Gastrocnemius medialis (tissue), 4 donors: Measurements from ENCODE around the gene ACSM5.

Experiments
- POLR2A ChIP-seq, 2 donors: fragments of 450-650 bp; IDR thresholded peaks; one replicate each; pipeline ENCODE4 v1.6.1; 2017; ENCODE audit warnings: antibody characterized with exemption in 2 of 2, mild to moderate bottlenecking in 2 of 2, moderate library complexity in 2 of 2
- TF ChIP-seq, protein P1 (sequence below), 5 experiments: fragments of 450-650 bp in 3 of 5; fragments of 200-600 bp in 2 of 5; sonication (generic) in 2 of 5; IDR thresholded peaks in 4 of 5; conservative IDR thresholded peaks in 1 of 5; 1 replicate in 4 of 5; 2 replicates in 1 of 5; pipeline ENCODE4 v1.5.1; 2016 to 2019; ENCODE audit warnings: antibody characterized with exemption in 5 of 5, mild to moderate bottlenecking in 3 of 5, moderate library complexity in 3 of 5

DNA sequence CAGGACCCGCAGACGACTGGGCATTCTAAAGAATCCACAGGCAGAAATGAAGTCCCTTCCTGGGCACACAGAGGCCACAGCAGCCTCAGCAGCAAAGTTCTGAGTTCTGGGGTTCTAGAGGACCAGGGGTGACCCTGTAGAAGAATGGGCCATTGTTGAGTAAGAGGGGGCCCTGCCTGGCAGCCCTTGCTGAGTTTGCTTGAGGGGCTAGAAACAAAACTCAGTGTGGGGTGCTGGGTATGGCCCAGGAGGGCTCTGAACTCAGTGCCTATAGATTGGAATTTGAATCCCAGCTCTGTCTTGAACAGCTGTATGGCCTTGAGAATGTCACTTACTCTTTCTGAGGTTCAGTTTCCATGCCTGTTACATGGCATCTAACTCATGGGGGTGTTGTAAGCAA lies 4.7 kb upstream of the ACSM5 start, which contains the start of gene PDILT:
- TF ChIP-seq, protein P1, sequence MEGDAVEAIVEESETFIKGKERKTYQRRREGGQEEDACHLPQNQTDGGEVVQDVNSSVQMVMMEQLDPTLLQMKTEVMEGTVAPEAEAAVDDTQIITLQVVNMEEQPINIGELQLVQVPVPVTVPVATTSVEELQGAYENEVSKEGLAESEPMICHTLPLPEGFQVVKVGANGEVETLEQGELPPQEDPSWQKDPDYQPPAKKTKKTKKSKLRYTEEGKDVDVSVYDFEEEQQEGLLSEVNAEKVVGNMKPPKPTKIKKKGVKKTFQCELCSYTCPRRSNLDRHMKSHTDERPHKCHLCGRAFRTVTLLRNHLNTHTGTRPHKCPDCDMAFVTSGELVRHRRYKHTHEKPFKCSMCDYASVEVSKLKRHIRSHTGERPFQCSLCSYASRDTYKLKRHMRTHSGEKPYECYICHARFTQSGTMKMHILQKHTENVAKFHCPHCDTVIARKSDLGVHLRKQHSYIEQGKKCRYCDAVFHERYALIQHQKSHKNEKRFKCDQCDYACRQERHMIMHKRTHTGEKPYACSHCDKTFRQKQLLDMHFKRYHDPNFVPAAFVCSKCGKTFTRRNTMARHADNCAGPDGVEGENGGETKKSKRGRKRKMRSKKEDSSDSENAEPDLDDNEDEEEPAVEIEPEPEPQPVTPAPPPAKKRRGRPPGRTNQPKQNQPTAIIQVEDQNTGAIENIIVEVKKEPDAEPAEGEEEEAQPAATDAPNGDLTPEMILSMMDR (IDR thresholded peaks at IDR 0.05 in 4 of 5, conservative IDR thresholded peaks at IDR 0.05 in 1 of 5): no peak
- no peak for TF ChIP-seq POLR2A (IDR thresholded peaks at IDR 0.05)
